H1 (cell line): Measurements from ENCODE around the gene PIP4K2C. TPM values are rescaled to one million over a fixed set of nuclear protein-coding genes. Genes with fewer than 3 reads are reported as not detected.

Experiments used
- CTCF ChIA-PET: fragments of 300-600 bp; sonication (Branson Sonifier 250); formaldehyde crosslinking; loops from one replicate; lab custom pipeline; 2021; ENCODE audit not compliant: partially characterized antibody; lab: Charles Lee
- POLR2A ChIA-PET: fragments of 300-600 bp; sonication (Branson Sonifier 250); formaldehyde crosslinking; loops from one replicate; lab custom pipeline; 2021; ENCODE audit warnings: inconsistent platforms; ENCODE audit not compliant: partially characterized antibody; lab: Charles Lee
- DNase-seq, 2 experiments: peaks; one replicate each; pipeline versions ENCODE4 v3.0.0 to v3.0.0-alpha.2; 2010 to 2022; ENCODE audit warnings: low spot score in 2 of 2, low read depth in 1 of 2, mixed read lengths in 1 of 2
- FAIRE-seq: peaks from 2 replicates; lab custom pipeline; 2011; peaks lifted over from hg19 to GRCh38; lab: Jason Lieb, UNC
- H2AFZ ChIP-seq: 2 replicates; pipeline ENCODE4 v1.8.1; 2012; ENCODE audit warnings: low read length, inconsistent platforms
- H2AK5ac ChIP-seq: 2 replicates; pipeline ENCODE4 v1.6.1; 2013; ENCODE audit warnings: low read depth, low read length
- H2BK120ac ChIP-seq: replicated peaks from 2 replicates; pipeline ENCODE3; 2013; ENCODE audit warnings: low read depth, low read length, inconsistent platforms
- H2BK12ac ChIP-seq: 2 replicates; pipeline ENCODE4 v1.6.1; 2013; ENCODE audit warnings: low read depth, low read length
- H2BK15ac ChIP-seq: 2 replicates; pipeline ENCODE4 v1.6.1; 2013; ENCODE audit warnings: low read length
- H2BK20ac ChIP-seq: 2 replicates; pipeline ENCODE4 v1.6.1; 2013; ENCODE audit warnings: low read length
- H2BK5ac ChIP-seq: 2 replicates; pipeline ENCODE4 v1.6.1; 2013; ENCODE audit warnings: low read depth, low read length
- H3K14ac ChIP-seq: 2 replicates; pipeline ENCODE4 v1.6.1; 2013; ENCODE audit warnings: inconsistent platforms; ENCODE audit not compliant: insufficient read length
- H3K18ac ChIP-seq: 2 replicates; pipeline ENCODE4 v1.6.1; 2013; ENCODE audit warnings: low read length; ENCODE audit errors: extremely low read depth
- H3K23ac ChIP-seq: 2 replicates; pipeline ENCODE4 v1.6.1; 2013; ENCODE audit warnings: inconsistent platforms; ENCODE audit not compliant: insufficient read length
- H3K23me2 ChIP-seq: 2 replicates; pipeline ENCODE4 v1.6.1; 2013; ENCODE audit warnings: low read depth, low read length
- H3K27ac ChIP-seq: 2 replicates; pipeline ENCODE4 v1.6.1; 2011; ENCODE audit warnings: low read depth, low read length, inconsistent platforms
- H3K27me3 ChIP-seq, 4 experiments: replicated peaks in 1 of 4; 1 replicate in 1 of 4; 2 replicates in 3 of 4; pipeline versions ENCODE4 v1.6.1 to v1.8.1; 2011 to 2013; ENCODE audit warnings: low read length in 3 of 4, mild to moderate bottlenecking in 3 of 4, inconsistent platforms in 2 of 4, mixed read lengths in 2 of 4, moderate library complexity in 1 of 4; ENCODE audit not compliant: control insufficient read depth in 3 of 4, insufficient read depth in 3 of 4; ENCODE audit errors: extremely low read depth in 1 of 4
- H3K36me3 ChIP-seq, 4 experiments: 2 replicates each; pipeline versions ENCODE4 v1.6.1 to v1.8.1; 2011 to 2013; ENCODE audit warnings: mild to moderate bottlenecking in 4 of 4, low read length in 3 of 4, moderate library complexity in 2 of 4, control low read depth in 1 of 4, inconsistent platforms in 1 of 4; ENCODE audit not compliant: insufficient read depth in 4 of 4, control insufficient read depth in 2 of 4
- H3K4ac ChIP-seq: replicated peaks from 2 replicates; pipeline ENCODE3; 2013; ENCODE audit warnings: low read length, low read depth, mixed read lengths, inconsistent platforms; ENCODE audit not compliant: insufficient read length
- H3K4me1 ChIP-seq, 4 experiments: replicated peaks in 1 of 4; 1 replicate in 1 of 4; 2 replicates in 3 of 4; pipeline versions ENCODE4 v1.6.1 to v1.8.1; 2011 to 2013; ENCODE audit warnings: low read length in 3 of 4, inconsistent platforms in 2 of 4, mixed read lengths in 1 of 4; ENCODE audit not compliant: insufficient read depth in 4 of 4, control insufficient read depth in 3 of 4
- H3K4me2 ChIP-seq, 2 experiments: 2 replicates each; pipeline versions ENCODE4 v1.6.1 to v1.8.1; 2011 to 2013; ENCODE audit warnings: low read depth in 2 of 2, low read length in 2 of 2, control low read depth in 1 of 2, inconsistent platforms in 1 of 2, mild to moderate bottlenecking in 1 of 2; ENCODE audit not compliant: insufficient read depth in 1 of 2
- H3K4me3 ChIP-seq, 4 experiments: fragments of 200-600, 300-600 bp in 1 of 4; sonication (generic), shearing (Covaris generic), sonication (Bioruptor Twin) in 1 of 4; 2 replicates each; pipeline versions ENCODE4 v1.5.1 to v1.8.1; 2011 to 2016; ENCODE audit warnings: low read length in 4 of 4, low read depth in 3 of 4, control low read depth in 2 of 4, inconsistent platforms in 2 of 4, mild to moderate bottlenecking in 2 of 4, mixed read lengths in 1 of 4, moderate library complexity in 1 of 4; ENCODE audit not compliant: insufficient read depth in 2 of 4; ENCODE audit errors: extremely low read depth in 1 of 4
- H3K56ac ChIP-seq: replicated peaks from 2 replicates; pipeline ENCODE3; 2013; ENCODE audit warnings: low read depth, mild to moderate bottlenecking, mixed read lengths, low read length, inconsistent platforms; ENCODE audit not compliant: insufficient read length
- H3K79me1 ChIP-seq: 2 replicates; pipeline ENCODE4 v1.6.1; 2013; ENCODE audit warnings: low read depth, low read length, control low read depth
- H3K79me2 ChIP-seq, 2 experiments: 2 replicates each; pipeline versions ENCODE4 v1.6.1 to v1.8.1; 2012 to 2013; ENCODE audit warnings: low read length in 2 of 2, mild to moderate bottlenecking in 2 of 2, inconsistent platforms in 1 of 2; ENCODE audit not compliant: insufficient read depth in 2 of 2, control insufficient read depth in 1 of 2
- H3K9ac ChIP-seq, 4 experiments: replicated peaks in 1 of 4; 1 replicate in 1 of 4; 2 replicates in 3 of 4; pipeline versions ENCODE4 v1.6.1 to v1.8.1; 2011 to 2013; ENCODE audit warnings: low read depth in 3 of 4, low read length in 3 of 4, control low read depth in 2 of 4, mild to moderate bottlenecking in 2 of 4, moderate library complexity in 2 of 4, inconsistent platforms in 1 of 4; ENCODE audit errors: extremely low read depth in 1 of 4
- H3K9me3 ChIP-seq, 2 experiments: 2 replicates each; pipeline versions ENCODE4 v1.6.1 to v1.8.1; 2012 to 2013; ENCODE audit warnings: mild to moderate bottlenecking in 2 of 2, moderate library complexity in 2 of 2, control low read depth in 1 of 2, inconsistent platforms in 1 of 2, low read depth in 1 of 2, low read length in 1 of 2, mixed read lengths in 1 of 2; ENCODE audit not compliant: insufficient read depth in 2 of 2
- H4K20me1 ChIP-seq, 2 experiments: replicated peaks in 1 of 2; 2 replicates each; pipeline versions ENCODE3 to v1.8.1; 2011 to 2013; ENCODE audit warnings: inconsistent platforms in 2 of 2, low read length in 2 of 2, mild to moderate bottlenecking in 1 of 2; ENCODE audit not compliant: insufficient read depth in 2 of 2, control insufficient read depth in 1 of 2
- H4K5ac ChIP-seq: 2 replicates; pipeline ENCODE4 v1.6.1; 2013; ENCODE audit warnings: low read length, low read depth, mixed read lengths, inconsistent platforms; ENCODE audit not compliant: insufficient read length
- H4K8ac ChIP-seq: 2 replicates; pipeline ENCODE4 v1.8.0; 2013; ENCODE audit warnings: mild to moderate bottlenecking, moderate library complexity, low read length, inconsistent platforms; ENCODE audit not compliant: insufficient read depth; ENCODE audit errors: extremely low read depth
- H4K91ac ChIP-seq: replicated peaks from 2 replicates; pipeline ENCODE3; 2013; ENCODE audit warnings: low read length, mixed read lengths, inconsistent platforms; ENCODE audit not compliant: insufficient read length
- BRCA1 ChIP-seq: IDR thresholded peaks from 2 replicates; pipeline ENCODE4 v1.6.1; 2012; ENCODE audit warnings: low read depth, low read length, improper control_type of control experiment
- CHD1 ChIP-seq: IDR thresholded peaks from 2 replicates; pipeline ENCODE4 v1.6.1; 2012; ENCODE audit warnings: low read depth, low read length, improper control_type of control experiment
- EZH2 ChIP-seq: fragments of 200-600 bp; sonication (generic); IDR thresholded peaks from 2 replicates; pipeline ENCODE4 v1.7.1; 2012; ENCODE audit warnings: low read depth, mild to moderate bottlenecking, moderate library complexity, low read length, inconsistent platforms; ENCODE audit not compliant: severe bottlenecking
- GTF2F1 ChIP-seq: IDR thresholded peaks from 2 replicates; pipeline ENCODE4 v1.6.1; 2012; ENCODE audit warnings: low read depth, low read length, improper control_type of control experiment, borderline replicate concordance
- HDAC2 ChIP-seq, 2 experiments: fragments of 300-600 bp in 1 of 2; sonication (generic) in 1 of 2; IDR thresholded peaks; 2 replicates each; pipeline ENCODE4 v1.6.1; 2011 to 2012; ENCODE audit warnings: low read depth in 2 of 2, low read length in 2 of 2, mild to moderate bottlenecking in 2 of 2, moderate library complexity in 2 of 2, borderline replicate concordance in 1 of 2, inconsistent platforms in 1 of 2
- PHF8 ChIP-seq: fragments of 200-600 bp; sonication (generic); conservative IDR thresholded peaks from 2 replicates; pipeline ENCODE4 v1.7.1; 2012; ENCODE audit warnings: low read depth, mild to moderate bottlenecking, inconsistent platforms, low read length, moderate library complexity
- POU5F1 ChIP-seq: IDR thresholded peaks from 2 replicates; pipeline ENCODE4 v1.6.1; 2011; ENCODE audit warnings: low read depth, mild to moderate bottlenecking, low read length, moderate library complexity
- RXRA ChIP-seq: IDR thresholded peaks from 2 replicates; pipeline ENCODE4 v1.6.1; 2011; ENCODE audit warnings: low read depth, mild to moderate bottlenecking, low read length, moderate library complexity; ENCODE audit not compliant: insufficient read depth
- SAP30 ChIP-seq: fragments of 300-600 bp; sonication (generic); IDR thresholded peaks from 2 replicates; pipeline ENCODE4 v1.7.1; 2012; ENCODE audit warnings: low read length, moderate library complexity, mild to moderate bottlenecking, inconsistent platforms; ENCODE audit not compliant: insufficient read depth, insufficient replicate concordance
- SIRT6 ChIP-seq: IDR thresholded peaks from one replicate; pipeline ENCODE4 v1.7.1; 2012; ENCODE audit warnings: low read length, inconsistent platforms
- TAF7 ChIP-seq: optimal IDR thresholded peaks from 2 replicates; pipeline ENCODE3; 2011; ENCODE audit warnings: low read depth, mild to moderate bottlenecking, inconsistent platforms, low read length, moderate library complexity, borderline replicate concordance
- WGBS, 2 experiments: shearing (Covaris generic) in 1 of 2; methylation state at CpG; one replicate each; pipeline versions ENCODE4 v1.1.6 to v1.1.7; 2013 to 2015; ENCODE audit warnings: low lambda C conversion rate in 2 of 2, mixed read lengths in 2 of 2, inconsistent platforms in 1 of 2, low coverage in 1 of 2, missing lambda C conversion rate in 1 of 2; ENCODE audit not compliant: insufficient replicate concordance in 2 of 2, insufficient coverage in 1 of 2, insufficient read length in 1 of 2; ENCODE audit errors: extremely low coverage in 1 of 2, missing lambda C conversion rate in 1 of 2; 5-methylcytosine and 5-hydroxymethylcytosine counted together
- polyA plus RNA-seq, 7 experiments: library from polyadenylated mRNA; depleted of rRNA in 3 of 7; stranded (reverse) in 5 of 7; unstranded in 2 of 7; fragments of >200 nt in 5 of 7; fragments of 200-250 nt in 2 of 7; gene quantifications; 1 replicate in 5 of 7; 2 replicates in 1 of 7; 4 replicates in 1 of 7; pipeline versions ENCODE4 v1.2.1 to v1.2.3, GENCODE V29; 2011 to 2013; ENCODE audit warnings: missing spikeins in 2 of 7, mixed read lengths in 2 of 7
- total RNA-seq: library from RNA; stranded (reverse); fragmentation: NEBNext Ultra II Directional; extraction: Animal tissue kit (Norgen Biotek cat#: 25700); gene quantifications from 2 replicates; pipeline ENCODE4 v1.2.1, GENCODE V29; 2021

The PIP4K2C gene
- total and polyA plus RNA-seq, 2 of the 8 experiments (the other 6 are each of a cell fraction or from before 2014, with no cell fraction given) = 25.0 to 27.1 TPM

DNA sequence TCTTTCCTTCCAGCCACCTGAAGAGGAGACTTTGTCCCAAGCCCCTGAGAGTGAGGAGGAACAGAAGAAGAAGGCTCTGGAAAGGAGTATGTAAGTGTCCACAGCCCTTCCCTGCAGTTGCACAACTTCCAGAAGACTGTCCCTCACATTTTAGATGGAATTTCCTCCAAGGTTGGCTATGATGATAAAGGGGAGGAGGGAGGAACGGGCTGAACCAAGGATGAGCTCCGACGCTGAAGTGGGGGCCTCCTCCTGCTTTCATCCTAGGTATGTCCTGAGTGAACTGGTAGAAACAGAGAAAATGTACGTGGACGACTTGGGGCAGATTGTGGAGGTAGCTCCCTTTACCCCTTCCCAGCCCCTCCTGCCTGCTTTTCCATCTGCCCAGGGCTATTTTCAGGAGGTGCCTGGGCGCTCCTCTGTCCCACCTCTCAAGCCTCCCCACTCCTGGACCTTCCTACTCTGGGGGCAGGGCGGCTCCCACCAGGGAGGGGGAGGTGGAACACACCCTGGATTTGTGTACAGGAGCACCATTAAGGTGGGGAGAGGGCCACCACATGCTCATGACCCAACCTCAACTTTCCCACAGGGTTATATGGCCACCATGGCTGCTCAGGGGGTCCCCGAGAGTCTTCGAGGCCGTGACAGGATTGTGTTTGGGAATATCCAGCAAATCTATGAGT, 22.6 kb downstream of the PIP4K2C start:
- Histone ChIP-seq H3K4me3 (peak overlapping the region in 1 of 4 experiments; percentile 27; a peak in 1 of 8 replicates), H3K18ac (no peak overlapping the region), H2BK12ac (peak overlapping the region; percentile 75; the same call in 1 of the 2 replicates), H4K8ac (no peak overlapping the region), H3K4me1 (peaks cover 7 to 17% (median 10%) of the 10 kb centered on the region in 4 experiments), H4K91ac (no peak overlapping the region), H3K23ac (no peak overlapping the region), H2BK120ac (no peak overlapping the region), H3K79me2 (no peaks in the 10 kb centered on the region), H2BK20ac (no peak overlapping the region), H2BK5ac (no peak overlapping the region), H3K4me2 (0 out of 4 replicates have a peak overlapping the region, but pooled peaks have one; percentile 14 to 30), H2AK5ac (no peak overlapping the region), H3K27me3 (peaks cover 15 to 81% (median 69%) of the 10 kb centered on the region in 4 experiments), H3K27ac (no peak overlapping the region), H3K4ac (no peak overlapping the region), H3K9ac (no peak overlapping the region), H4K20me1 (peaks cover 0 to 6% of the 10 kb centered on the region in 2 experiments), H3K36me3 (peaks cover 0 to under 1% (median 0%) of the 10 kb centered on the region in 4 experiments; a peak in 1 of 8 replicates), H4K5ac (no peak overlapping the region), H3K9me3 (no peaks in the 10 kb centered on the region), H3K79me1 (no peaks in the 10 kb centered on the region), H3K23me2 (peaks cover 19% of the 10 kb centered on the region; the same call in 1 of the 2 replicates), H3K14ac (no peak overlapping the region), H2BK15ac (no peak overlapping the region; the same call in 1 of the 2 replicates), H3K56ac (no peak overlapping the region), H2AFZ (no peak overlapping the region)
- DNase-seq (no peak), FAIRE-seq (no peak)
- CTCF ChIA-PET = interaction anchor here (0.6 to 12.5 kb wide), 11 partner anchors 7 to 123 kb away, joined by 3 to 124 read pairs (median 8); partner anchors contain the start of genes B4GALNT1 and OS9
- WGBS, 2 experiments = 85% methylated on average over 10 of the region's 10 CpGs; no CpG with 5 or more reads in 1 of the 2 experiments
- POLR2A ChIA-PET = interaction anchor here (0.6 to 2.5 kb wide), 14 partner anchors 8 to 163 kb away, joined by 3 to 7 read pairs (median 3); partner anchors contain the start of genes DDIT3, DTX3, EEF1AKMT3 and METTL1
- no peak for TF ChIP-seq BRCA1
- no peak for TF ChIP-seq POU5F1
- TF ChIP-seq SAP30 = no peak
- no peak for TF ChIP-seq HDAC2 (IDR thresholded peaks at IDR 0.05; ENCODE audit: borderline replicate concordance in 1 of 2, low read depth in 2 of 2, low read length in 2 of 2)
- no peak for TF ChIP-seq CHD1
- TF ChIP-seq RXRA = no peak
- no peak for TF ChIP-seq SIRT6
- no peak for TF ChIP-seq PHF8
- TF ChIP-seq EZH2 = no peak
- TF ChIP-seq TAF7 = no peak
- no peak for TF ChIP-seq GTF2F1
